ENCODE data around the gene ADAMTS3.

Gene ADAMTS3

DNA sequence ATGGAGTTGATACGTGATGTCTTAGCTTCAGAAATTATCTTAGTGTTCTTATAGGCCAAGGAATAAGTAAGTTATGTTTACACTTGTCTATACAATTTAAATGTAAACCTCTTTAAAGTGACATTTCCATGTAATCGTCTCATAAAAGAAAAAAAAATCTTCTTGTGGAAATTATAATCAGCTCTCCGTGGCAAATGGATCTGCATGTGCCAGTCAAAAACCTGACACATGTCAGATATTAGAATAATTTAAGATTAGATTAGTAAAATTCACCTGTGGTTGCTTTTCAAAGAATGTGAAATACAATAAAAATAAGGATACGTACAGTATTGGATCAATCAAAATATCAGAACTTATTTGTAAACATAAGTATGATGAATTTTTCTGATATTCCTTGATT, 263.9 kb downstream of the ADAMTS3 start:
- no peak overlapping the region for H3K4me3 ChIP-seq (replicated peaks; ENCODE audit: low read depth, low read length)
- no peak for DNase-seq (ENCODE audit: extremely low read depth, low read depth)
- TF ChIP-seq, protein P1, sequence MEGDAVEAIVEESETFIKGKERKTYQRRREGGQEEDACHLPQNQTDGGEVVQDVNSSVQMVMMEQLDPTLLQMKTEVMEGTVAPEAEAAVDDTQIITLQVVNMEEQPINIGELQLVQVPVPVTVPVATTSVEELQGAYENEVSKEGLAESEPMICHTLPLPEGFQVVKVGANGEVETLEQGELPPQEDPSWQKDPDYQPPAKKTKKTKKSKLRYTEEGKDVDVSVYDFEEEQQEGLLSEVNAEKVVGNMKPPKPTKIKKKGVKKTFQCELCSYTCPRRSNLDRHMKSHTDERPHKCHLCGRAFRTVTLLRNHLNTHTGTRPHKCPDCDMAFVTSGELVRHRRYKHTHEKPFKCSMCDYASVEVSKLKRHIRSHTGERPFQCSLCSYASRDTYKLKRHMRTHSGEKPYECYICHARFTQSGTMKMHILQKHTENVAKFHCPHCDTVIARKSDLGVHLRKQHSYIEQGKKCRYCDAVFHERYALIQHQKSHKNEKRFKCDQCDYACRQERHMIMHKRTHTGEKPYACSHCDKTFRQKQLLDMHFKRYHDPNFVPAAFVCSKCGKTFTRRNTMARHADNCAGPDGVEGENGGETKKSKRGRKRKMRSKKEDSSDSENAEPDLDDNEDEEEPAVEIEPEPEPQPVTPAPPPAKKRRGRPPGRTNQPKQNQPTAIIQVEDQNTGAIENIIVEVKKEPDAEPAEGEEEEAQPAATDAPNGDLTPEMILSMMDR (IDR thresholded peaks at IDR 0.05; ENCODE audit: low read depth, low read length, missing control alignments) = no peak

DNA sequence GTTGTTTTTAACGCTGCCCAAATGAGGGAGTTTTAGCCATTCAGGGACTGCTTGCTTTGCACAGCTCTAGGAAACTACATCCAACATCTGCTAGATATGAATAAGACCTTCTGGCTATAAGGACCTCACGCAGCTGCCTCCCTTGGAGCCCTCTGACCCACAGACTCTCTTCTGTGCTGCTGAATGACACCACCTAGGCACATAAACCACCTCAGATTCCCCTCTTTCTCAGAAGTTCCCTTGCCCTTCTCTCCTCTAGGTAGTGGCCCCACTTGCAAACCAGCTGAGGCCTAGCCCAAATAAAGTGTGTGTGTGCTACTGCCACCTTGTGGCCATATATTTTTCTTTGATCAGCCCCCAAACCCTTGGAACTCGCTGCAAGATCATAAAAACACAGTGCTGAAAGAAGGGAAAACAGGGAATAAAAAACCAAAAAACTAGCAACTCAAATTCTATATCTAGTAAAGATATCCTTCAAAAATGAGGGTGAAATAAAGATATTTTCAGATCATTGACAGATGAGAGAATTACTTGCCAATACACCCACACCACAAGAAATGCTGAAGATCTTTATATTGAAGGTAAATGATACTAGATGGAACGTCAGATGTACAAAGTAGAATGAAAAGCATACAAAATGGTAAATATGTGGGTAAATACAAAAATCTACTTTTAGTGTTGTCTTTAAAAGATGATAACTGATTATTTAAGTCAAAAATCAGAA, 265.9 kb downstream of the ADAMTS3 start:
- no peak for DNase-seq (ENCODE audit: extremely low read depth, low read depth)
- H3K4me3 ChIP-seq (replicated peaks; ENCODE audit: low read depth, low read length) = no peak overlapping the region
- TF ChIP-seq, protein P1 (IDR thresholded peaks at IDR 0.05; ENCODE audit: low read depth, low read length, missing control alignments) = peak; percentile 69

DNA sequence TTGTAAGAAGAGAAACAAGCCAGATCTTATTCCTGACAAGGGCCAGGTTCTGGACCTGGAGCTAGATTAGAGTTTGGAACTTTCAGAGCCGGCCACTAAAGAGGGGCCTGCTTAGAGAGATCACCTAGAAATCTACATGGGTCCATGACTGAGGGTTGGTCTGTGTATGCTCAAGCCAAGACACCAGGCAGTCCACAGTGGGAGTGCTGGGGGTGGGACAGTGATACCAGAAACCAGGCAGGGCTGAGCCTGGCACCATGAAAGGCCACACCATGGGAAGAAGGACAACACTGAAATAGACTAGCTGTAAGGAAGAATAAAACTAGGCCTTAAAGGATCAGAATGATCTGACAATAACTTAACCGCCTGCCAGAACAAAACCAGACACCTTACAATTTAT, 267.3 kb downstream of the ADAMTS3 start:
- TF ChIP-seq, protein P1 (IDR thresholded peaks at IDR 0.05; ENCODE audit: low read depth, low read length, missing control alignments) = no peak
- DNase-seq (ENCODE audit: extremely low read depth, low read depth) = no peak
- H3K4me3 ChIP-seq (replicated peaks; ENCODE audit: low read depth, low read length) = no peak overlapping the region

DNA sequence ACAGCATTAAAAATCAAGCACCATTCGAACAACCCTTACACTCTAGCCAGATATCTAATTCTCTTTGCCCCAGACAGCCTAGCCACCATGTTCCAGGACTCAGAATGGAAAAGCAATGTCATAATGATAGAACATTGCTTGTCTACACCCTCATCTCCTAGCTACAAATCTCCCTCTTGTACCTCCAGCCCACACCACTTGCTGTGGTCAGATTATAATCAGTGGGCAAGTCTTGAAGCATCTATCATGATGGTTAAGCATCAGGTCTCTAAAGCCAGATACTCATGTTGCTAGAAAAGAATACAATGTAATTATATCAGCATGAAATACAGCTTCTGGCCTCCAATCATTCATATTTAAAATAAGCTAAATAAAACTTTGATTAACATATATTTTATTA, 268.9 kb downstream of the ADAMTS3 start:
- no peak for DNase-seq (ENCODE audit: extremely low read depth, low read depth)
- TF ChIP-seq, protein P1 (IDR thresholded peaks at IDR 0.05; ENCODE audit: low read depth, low read length, missing control alignments) = no peak
- H3K4me3 ChIP-seq (replicated peaks; ENCODE audit: low read depth, low read length) = no peak overlapping the region

DNA sequence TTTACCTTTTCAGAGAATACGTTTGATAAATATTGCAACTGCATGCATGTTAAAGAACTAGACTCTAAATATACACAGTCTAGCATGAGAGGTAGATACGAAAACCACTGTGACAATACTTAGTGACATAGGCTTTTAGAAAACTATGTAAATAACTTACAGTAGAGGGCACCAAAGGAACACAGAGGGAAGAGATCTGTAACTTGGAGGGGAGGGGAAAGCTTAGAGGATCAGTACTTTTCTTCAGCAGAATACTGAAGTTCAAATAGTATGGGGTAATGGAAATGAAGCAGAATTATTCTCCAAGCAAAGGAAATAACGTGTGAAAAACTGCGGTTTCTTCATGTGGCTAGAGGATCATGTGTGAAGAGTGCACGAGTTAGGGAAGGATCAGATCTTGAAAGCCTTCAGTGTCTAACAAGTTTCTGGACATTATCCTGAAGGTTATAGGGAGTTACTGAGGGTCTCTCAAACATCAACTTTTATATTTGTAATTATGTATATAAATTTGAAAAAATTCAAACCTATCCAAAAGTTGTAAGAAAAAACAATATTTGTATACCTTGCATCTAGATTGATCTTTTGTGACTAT, 273.0 kb downstream of the ADAMTS3 start:
- peak; percentile 50 for DNase-seq (ENCODE audit: extremely low read depth, low read depth)
- no peak overlapping the region for H3K4me3 ChIP-seq (replicated peaks; ENCODE audit: low read depth, low read length)
- TF ChIP-seq, protein P1 (IDR thresholded peaks at IDR 0.05; ENCODE audit: low read depth, low read length, missing control alignments) = peak; percentile 59

DNA sequence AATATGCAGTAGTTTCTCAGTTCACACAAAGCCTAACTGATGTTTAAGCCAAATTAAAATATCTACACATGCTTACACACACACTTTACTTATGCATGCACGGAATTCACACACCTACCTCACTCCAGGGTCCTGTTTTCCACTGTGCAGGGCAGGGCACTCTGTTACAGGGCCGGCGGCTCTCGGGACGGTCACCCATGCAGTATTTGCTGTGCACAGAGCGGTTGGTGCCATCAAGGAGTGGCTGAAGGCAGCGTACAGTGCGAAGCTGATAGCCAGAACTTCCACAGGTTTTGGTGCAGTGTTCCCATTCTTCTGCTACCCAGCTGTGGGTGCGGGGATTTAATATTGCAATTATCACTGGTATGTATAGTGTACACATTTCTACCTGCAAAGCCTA, 278.3 kb downstream of the ADAMTS3 start:
- DNase-seq (ENCODE audit: extremely low read depth, low read depth) = no peak
- no peak overlapping the region for H3K4me3 ChIP-seq (replicated peaks; ENCODE audit: low read depth, low read length)
- TF ChIP-seq, protein P1 (IDR thresholded peaks at IDR 0.05; ENCODE audit: low read depth, low read length, missing control alignments) = no peak

Data from HFF-Myc (cell line).